HFF-Myc (cell line): ENCODE results near the gene GRID1.

ENCODE experiments used
- DNase-seq: peaks from one replicate; pipeline ENCODE4 v3.0.0-alpha.2; 2011; ENCODE audit warnings: low read depth; ENCODE audit errors: extremely low read depth
- H3K4me3 ChIP-seq: replicated peaks from 2 replicates; pipeline ENCODE4 v1.5.1; 2011; ENCODE audit warnings: low read depth, mild to moderate bottlenecking, control low read depth, low read length
- TF ChIP-seq, protein P1 (sequence below): IDR thresholded peaks from 2 replicates; pipeline ENCODE4 v1.5.1; 2012; ENCODE audit warnings: mild to moderate bottlenecking, low read depth, low read length, control low read depth; ENCODE audit errors: missing control alignments

Gene GRID1

GRCh38 chr10:85594239-85594638 lies 772.4 kb downstream of the GRID1 start:
- TF ChIP-seq, protein P1, sequence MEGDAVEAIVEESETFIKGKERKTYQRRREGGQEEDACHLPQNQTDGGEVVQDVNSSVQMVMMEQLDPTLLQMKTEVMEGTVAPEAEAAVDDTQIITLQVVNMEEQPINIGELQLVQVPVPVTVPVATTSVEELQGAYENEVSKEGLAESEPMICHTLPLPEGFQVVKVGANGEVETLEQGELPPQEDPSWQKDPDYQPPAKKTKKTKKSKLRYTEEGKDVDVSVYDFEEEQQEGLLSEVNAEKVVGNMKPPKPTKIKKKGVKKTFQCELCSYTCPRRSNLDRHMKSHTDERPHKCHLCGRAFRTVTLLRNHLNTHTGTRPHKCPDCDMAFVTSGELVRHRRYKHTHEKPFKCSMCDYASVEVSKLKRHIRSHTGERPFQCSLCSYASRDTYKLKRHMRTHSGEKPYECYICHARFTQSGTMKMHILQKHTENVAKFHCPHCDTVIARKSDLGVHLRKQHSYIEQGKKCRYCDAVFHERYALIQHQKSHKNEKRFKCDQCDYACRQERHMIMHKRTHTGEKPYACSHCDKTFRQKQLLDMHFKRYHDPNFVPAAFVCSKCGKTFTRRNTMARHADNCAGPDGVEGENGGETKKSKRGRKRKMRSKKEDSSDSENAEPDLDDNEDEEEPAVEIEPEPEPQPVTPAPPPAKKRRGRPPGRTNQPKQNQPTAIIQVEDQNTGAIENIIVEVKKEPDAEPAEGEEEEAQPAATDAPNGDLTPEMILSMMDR = no peak
- DNase-seq = no peak
- no peak overlapping the region for H3K4me3 ChIP-seq

DNA sequence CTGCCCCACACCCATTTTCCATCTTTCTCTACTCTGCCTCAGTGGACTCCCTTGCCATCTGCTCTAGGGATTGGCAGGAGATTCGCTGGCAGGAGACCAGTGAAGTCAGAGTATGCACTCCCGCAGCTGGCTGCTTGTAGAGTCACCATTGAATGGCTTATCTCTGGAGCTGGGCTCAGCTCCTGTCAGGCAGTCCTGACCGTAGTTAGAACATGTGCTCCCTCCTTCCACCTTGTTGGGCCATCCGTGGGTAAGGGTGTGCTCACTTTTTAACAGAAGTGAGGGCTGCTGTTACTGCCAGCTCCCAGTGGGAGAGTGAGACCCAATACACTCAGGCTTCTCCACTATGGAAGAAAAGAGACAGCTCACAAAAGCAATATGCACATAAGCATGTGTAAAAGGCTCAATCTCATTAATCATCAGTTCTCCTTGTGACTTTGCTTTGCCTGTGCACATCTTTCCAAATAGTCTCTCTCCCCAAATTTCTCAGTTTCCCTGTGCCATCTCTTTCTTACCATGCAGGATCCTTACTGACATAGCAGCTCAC lies 773.3 kb downstream of the GRID1 start:
- TF ChIP-seq, protein P1 = no peak
- DNase-seq = no peak
- no peak overlapping the region for H3K4me3 ChIP-seq

DNA sequence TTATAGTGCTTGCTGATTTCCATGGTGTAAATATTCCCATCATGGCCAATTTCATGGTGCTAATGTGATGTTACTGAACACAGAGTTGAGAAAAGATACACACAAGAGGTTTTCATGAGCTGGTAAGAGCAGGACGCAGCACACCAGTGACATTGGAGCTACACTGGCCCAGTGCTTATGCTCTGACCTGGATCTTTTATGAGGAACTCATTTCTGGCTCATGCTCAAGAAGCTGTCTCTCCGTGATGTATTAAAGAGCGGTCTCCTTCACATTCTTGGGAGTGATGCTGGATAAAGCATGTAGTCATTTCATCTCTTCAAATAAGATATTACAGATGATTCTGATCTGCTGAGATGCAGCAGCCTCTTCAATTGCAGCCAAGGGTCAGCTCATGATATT lies 785.2 kb downstream of the GRID1 start:
- DNase-seq = no peak
- TF ChIP-seq, protein P1 = no peak
- no peak overlapping the region for H3K4me3 ChIP-seq

DNA sequence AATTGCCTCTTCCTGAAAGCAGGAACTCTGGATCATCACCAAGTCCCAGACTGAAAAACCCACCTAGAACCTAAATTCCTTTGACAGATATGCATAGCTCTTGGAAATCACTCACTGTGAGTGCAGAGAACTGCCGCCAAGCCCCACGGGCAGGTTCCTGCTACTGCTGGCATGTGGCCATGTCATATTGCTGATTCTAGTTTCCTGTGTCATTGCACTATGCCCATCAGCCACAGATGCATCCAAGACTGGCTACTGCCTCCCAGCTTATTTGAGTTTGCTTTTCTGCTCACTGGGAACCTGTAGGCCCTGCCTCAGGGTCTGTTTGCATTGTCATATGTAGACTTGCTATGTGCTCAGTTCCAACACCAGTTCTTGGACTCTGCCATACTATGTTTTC lies 786.0 kb downstream of the GRID1 start:
- H3K4me3 ChIP-seq = no peak overlapping the region
- TF ChIP-seq, protein P1 = no peak
- no peak for DNase-seq

DNA sequence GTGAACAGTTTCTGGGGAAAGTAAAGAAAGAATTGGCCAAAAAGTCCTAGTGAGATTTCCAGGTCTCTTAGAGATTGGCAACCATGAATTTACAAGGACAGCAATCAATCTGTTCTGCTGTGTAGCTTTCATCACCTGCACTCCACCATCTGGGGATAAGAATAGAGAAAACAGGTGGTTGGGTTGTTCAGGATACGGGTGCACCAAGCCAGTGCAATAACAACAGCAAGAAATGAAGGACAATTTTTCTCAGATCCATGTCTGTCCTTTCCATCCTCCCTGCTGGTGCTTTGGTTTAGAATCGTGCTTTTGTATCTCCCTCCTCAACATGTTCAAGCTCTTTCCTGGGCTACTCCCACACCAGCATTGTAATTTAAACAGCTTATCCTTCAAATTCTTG lies 787.7 kb downstream of the GRID1 start:
- TF ChIP-seq, protein P1 = no peak
- DNase-seq = no peak

DNA sequence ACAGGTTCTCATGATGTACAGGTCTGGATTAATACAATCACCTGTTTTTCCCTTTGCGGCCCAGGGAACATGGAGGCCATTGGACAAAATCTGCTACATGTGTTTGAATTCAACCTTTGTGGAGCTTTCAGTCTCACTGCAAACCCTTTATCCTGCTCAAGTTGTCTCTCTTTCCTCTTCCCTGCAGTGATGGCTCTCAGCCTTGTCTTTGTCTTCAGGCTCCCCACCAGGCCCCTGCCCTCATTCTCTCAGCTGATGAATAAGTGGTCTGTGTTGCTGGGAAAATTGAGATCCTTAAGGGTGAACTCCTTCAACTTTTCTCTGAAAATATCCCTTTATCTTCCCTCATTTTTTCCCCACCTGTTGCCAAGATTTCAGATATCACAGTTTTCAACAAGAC lies 791.2 kb downstream of the GRID1 start:
- no peak for DNase-seq

More for the DNA sequence above, 787.7 kb downstream of the GRID1 start:
- H3K4me3 ChIP-seq = no peak overlapping the region

More for the DNA sequence above, 791.2 kb downstream of the GRID1 start:
- TF ChIP-seq, protein P1 = no peak
- no peak overlapping the region for H3K4me3 ChIP-seq
